Stimulated activated CD4-positive, alpha-beta T cell treated with anti-CD3 and anti-CD28 coated beads, Interleukin-1b, Interleukin-23, amount 100 ng/mL, for 4 hours (primary cell): ENCODE results near the gene RPL29.
"Not testable (repeated sequence)": the region's sequence is repeated elsewhere in the genome, so short reads cannot be mapped to it uniquely, and the experiment has no call there.

ENCODE experiments used
- DNase-seq, 2 donors: peaks; one replicate each; pipeline ENCODE4 v3.0.0-alpha.2; 2020; ENCODE audit warnings: low read depth in 2 of 2

The RPL29 gene

DNA sequence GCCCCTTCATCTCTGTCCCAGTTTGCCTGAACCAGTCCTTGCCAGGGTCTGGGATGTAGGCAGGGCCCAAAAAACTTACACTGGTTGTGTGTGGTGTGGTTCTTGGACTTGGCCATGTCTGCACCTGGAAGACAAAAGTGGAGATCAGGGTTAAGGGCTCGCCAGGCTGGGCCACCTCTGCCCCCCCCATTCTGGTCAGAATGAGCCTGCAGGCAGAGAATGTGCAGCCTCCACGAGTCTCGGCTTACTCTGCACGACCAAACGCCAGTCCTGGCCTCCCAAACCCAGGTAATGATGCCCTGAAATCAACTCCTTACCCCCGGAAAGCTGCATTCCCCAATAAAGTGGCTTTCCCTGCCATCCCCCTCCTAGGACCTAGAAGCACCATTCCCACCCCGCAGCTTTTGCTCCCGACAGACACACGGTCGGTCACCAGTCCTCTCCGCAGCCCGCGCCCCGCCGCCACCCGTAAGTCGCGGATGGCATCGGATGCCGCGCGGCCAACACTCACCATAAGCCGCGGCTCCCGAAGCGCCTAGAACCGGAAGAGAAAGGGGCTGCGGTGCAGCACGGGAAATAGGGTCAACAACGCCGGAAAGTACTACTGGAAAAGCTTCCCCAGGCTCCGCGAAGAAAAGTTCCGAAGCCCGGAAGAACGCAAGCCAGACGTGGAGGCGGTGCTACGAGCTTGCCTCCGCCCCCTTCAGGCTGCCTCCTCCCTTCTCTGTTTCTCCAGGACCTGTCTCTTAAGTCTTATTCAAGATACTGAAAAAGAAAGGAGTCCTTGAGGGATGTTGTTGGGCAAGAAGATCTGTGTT is at the start of gene RPL29:
Gene RPL29, minus strand, starts transcription at position 550 of the 818 bp plus-strand sequence. Its CDS starts 434 bp downstream, at position 116.
- peak; percentile 82 to 87 for DNase-seq

- no peak for DNase-seq
Observed at GRCh38 chr3:52044869-52045619, 49.3 kb upstream of the RPL29 start.

DNA sequence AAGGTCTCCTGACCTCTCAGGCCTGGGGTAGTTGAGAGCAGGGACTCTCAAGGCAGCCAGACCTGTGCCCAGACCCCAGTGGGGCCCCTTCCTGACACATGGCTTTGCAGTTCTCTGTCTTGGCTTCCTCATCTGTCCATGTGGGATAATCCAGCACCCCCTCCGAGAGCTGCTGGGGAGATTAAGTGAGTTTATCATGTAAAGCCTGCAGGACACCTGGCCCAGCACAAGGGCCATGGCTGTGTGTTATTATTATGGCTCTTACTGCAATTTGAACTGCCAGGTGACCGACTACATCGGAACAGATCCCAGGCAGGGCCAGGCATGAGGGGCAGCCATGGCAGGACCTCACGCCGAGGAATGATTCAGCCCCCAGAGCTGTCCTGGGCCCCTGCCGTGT is 48.1 kb upstream of the RPL29 start:
- no peak for DNase-seq

- DNase-seq, result not testable (repeated sequence)
Observed at GRCh38 chr3:52043039-52043438, 47.3 kb upstream of the RPL29 start.

GRCh38 chr3:52041118-52041731 is 45.5 kb upstream of the RPL29 start:
- DNase-seq, result no peak

DNA sequence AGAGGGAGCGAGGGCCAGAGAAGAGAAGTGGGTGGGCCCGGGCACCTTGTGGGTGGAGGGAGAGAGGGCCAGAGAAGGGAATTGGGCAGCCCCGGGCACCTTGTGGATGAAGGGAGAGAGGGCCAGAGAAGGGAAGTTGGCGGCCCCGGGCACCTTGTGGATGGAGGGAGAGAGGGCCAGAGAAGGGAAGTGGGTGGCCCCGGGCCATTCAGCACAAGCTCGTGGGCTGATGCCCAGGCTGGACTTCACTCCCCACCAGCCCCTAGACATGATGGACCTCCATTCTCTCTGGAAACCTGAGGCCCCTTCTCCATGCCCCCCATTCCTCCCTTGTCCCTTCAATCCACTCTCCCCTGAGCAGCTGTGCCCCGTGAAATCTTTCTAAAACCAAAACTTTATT is 44.9 kb upstream of the RPL29 start:
- no peak for DNase-seq

DNA sequence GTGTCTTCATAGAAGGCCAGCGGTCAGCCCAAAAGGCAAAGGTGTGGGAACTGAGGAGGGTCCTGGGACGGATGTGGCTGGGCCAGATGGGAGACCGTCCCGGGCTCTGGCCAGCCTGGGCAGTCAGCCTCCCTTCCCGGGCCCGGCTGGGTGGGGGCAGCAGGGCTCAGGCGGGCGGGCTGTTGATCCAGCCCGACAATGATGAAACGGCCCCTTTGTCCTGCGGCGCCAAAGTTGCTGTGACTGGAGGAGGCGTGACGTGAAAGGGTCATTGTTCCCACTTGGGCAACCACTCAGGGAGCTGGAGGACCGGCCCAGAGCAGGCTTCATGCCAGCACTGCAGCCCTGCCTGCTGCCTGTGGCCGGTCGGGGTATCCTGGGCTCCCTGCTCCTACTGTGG is 44.2 kb upstream of the RPL29 start:
- DNase-seq, result no peak

DNA sequence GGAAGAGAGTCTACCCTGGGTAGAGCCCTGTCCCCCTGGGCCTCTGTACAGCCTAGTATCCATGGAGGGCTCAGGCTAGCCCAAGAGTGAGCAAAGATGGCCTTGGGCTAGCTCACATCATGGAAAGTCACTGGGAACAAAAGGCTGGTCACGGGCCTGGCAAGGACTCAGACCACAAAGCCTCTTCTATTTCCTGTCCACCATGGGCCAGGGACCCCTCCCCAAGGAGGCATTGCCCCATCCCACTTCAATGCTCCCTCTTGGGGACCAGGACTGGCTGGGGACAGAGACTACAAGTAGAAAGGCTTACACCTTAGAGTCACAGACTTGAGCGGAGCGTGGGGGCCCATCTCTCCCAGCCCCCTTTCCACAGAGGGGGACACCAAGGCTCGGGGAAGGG is 43.7 kb upstream of the RPL29 start:
- no peak for DNase-seq

- DNase-seq, result no peak
Observed at GRCh38 chr3:52038227-52038626, 42.5 kb upstream of the RPL29 start.

GRCh38 chr3:52037291-52037690 is 41.6 kb upstream of the RPL29 start:
- DNase-seq, result no peak

- DNase-seq, result no peak
Observed at GRCh38 chr3:52036829-52037228, 41.1 kb upstream of the RPL29 start.

DNA sequence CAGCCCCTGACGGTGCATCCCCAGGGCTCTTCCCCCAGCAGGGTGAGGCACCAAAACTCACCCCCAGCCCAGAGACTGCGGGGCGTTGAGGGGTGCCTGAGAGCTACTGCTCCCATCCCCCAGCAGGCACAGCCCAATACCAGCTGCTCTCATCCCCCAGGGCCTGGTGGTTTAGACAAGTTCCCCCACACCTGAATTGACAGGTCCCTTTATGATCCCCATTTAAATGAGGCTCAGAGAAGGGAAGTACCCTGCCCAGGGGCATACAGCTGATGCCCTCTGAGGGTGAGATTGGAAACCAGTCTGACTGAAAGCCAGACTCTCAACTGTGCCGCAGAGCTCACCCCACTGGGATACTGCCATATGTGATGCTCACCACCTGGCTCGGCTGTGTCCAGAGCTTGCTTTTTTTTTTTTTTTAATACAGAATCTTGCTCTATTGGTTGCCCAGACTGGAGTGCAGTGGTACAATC is 40.6 kb upstream of the RPL29 start:
- no peak for DNase-seq

DNA sequence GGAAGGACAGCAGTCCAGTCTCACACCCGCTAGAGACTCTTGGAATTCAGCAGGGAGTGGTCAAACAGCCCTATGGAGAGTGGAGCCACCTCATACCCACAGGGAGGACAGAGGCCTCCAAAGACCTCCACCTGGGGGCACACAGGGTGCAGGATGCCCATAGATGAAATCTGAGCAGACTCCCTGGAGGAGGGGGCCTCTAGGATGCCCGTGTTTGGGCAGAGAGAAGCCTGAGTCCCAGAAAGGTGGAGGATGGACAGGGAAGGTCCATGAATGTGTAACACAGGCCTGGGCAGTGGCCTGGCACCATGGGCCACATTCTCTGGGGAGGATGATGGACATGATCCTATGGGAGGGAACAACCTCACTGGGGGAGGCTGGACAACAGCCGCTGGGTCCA is 39.0 kb upstream of the RPL29 start:
- DNase-seq, result no peak

DNA sequence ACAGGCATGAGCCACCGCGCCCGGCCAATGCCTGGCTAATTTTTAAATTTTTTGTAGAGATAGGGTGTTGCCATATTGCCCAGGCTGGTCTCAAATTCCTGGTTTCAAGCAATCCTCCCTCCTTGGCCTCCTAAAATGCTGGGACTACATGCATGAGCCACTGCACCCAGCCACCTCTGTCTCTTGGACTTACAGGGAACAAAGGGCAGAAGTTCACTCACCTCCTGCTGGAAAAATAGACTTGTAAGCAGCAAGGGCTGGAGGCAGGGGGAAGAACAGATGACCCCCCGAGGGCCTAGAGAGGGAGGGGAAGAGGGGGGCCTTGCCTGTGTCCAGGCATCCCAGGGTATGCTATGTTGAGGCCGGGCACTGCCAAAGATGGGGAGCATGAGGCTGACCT is 38.5 kb upstream of the RPL29 start:
- no peak for DNase-seq

DNA sequence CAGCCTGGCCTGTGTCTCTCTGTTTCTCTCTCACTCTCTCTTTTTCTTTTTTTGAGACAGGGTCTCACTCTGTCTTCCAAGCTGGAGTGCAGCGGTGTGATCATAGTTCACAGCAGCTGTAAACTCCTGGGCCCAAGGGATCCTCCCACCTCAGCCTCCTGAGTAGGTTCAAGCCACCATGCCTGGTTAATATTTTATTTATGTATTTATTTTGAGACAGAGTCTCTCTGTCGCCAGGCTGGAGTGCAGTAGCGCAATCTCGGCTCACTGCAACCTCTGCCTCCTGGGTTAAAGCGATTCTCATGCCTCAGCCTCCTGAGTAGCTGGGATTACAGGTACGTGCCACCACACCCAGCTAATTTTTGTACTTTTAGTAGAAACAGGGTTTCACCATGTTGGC is 38.1 kb upstream of the RPL29 start:
- DNase-seq, result not testable (repeated sequence)

DNA sequence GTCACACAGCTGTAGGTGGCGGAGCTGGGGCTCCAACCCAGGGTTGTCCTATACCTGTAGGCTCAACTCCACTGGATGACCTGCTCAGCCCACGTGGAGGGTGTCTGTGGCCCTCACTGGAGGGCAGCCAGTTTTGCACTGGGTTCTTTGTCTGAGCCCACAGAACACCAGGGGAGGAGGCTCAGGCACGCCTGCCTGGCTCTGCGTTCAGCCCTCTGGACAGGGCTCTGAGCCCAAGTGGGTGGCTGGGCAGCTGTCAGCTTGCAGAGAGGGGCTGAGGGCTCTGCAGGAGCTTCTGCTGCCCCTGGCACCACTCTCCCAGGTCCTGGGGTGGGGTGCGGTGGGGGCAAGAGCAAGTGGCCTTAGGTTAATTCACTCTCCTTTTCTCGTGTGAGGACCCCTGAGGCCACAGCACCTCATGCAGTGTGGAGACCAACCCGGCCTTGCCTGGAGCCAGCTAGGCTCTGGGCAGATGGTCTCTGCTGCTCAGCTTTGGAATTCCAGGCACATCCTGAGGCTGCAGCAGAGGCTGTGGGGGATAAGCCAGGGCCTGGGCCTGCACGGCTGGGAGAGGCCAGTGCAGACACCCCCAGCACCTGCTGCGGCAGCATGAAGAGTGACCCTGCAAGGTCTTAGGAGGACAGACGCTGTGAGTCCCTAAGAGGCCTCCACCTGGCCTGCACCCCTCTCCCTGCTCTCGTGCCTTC is 37.2 kb upstream of the RPL29 start:
- DNase-seq, result no peak

DNA sequence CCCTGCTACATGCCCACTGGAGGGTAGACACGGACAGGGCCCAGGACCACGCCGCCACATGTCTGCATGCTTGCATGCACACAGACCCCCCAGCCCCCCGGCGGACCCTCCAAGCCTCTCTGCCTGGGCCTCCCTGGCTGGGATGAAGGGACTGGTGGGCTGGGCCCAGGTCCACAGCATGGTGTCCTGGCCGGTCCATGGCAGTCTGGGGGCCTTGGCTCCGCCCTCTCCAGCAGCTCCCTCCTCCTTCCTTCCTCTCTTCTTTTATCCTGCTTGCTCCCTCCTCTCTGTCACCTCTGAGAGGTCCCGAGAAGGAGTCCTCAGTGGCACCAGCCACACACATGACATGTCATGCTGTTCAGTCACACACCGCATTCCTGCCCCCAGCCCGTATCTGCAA is 36.2 kb upstream of the RPL29 start:
- no peak for DNase-seq

GRCh38 chr3:52030714-52031310 is 35.1 kb upstream of the RPL29 start:
- DNase-seq, result no peak

- no peak for DNase-seq
Observed at GRCh38 chr3:52029535-52029934, 33.8 kb upstream of the RPL29 start.

DNA sequence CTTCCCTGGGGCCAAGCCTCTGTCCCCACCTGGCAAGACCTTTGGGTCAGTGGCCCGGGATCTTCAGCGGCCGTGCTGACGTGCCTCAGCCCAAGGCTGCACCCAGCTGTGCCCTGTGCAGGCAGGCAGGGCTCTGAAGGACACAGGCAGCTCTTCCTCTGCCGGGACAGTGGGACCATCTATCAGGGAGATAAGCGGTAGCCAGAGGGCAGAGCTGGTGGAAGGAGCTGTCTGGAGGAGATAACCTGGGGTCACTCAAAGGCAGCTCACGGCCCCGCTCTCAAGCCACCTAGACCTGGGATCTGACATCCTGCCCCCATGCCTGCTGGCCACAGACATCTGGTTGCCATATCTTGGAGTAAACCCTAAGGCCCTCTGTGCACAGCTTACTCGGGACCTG is 33.4 kb upstream of the RPL29 start:
- no peak for DNase-seq

- DNase-seq, result no peak
Observed at GRCh38 chr3:52028572-52028971, 32.9 kb upstream of the RPL29 start.

DNA sequence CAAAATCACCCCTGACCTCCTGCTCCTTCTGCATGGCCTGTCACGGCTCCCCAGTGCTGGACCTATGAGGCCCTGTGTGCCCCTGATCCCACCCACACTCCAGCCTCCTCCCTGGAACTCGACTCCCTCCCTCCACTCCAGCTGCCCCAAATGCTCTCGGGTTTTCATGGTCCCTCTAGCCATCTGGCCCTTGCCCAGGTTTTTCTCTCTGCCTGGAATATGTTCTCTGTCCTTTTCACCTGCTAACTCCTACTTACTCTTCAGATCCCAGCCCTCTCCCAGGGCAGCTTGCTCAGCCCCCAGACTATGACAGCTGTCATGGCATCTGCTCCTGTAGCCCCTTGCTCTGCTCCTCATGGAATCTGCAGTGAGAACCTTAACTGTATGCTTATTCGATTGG is 30.3 kb upstream of the RPL29 start:
- no peak for DNase-seq
